COLO829 (cell line): ENCODE results near the gene ROBO1.
"Not testable (repeated sequence)": the region's sequence is repeated elsewhere in the genome, so short reads cannot be mapped to it uniquely, and the experiment has no call there.

Experiments used
- DNase-seq: peaks from one replicate; pipeline ENCODE4 v3.0.0; 2012; ENCODE audit warnings: low spot score

Gene ROBO1

DNA sequence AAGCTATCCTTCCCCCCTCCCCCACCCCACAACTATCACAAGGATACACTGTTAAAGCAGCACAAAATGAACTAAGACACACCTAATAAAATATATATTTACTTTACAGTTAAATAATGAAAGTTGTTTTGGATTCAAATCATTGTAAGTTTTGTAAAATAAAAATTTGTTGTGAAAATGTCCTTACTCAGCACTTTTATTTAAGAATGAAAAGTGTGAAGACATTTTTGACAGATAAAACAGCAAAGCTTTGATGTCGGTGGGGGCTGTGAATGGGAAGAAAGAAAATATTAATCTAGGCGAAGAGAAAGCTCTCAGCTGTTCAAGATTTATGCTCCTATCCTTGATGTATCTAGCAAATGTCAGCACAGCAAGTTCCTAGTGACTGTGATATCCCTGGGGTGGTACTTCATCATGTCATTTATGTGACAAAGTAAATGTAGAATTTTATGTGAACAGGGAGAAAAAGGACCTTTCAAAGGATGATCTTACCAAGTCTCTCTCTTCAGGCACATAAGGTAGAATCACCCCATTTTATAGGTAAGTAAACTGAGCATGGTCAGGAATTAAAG lies 216.4 kb downstream of the ROBO1 start:
- no peak for DNase-seq

DNA sequence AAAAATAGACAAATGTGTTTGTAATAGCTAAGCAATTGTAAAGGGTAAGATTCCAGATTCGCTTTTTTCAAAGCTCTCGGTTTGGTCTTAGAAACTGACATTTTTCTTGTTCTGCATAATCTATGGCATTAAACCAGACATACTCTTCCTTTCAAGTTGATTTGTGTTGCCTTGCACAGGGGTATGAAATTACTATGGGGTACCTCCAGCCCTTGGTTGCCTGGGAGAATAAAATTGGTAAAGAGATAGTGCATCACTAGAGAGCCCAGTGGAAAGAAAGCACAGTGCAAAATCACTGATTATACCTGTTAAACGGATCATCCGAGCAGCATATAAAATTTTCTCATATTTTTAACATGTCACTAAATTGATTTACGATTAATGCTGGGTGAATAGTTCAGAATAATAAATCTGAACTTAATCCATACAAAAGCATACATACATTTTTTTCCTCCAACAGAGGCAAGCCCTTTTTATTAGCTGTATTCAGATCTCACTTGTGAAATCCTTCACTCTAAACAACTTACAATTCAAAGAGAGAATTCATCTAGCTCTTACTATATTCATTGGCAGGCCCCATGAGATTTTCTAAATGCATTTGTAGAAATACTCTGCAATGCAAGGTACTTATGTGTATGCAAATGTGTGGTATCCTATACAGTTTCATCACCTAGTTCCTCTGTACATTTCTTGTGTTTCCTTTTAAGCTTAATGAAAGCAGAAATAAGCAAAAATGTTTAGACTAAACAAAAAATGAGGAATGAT lies 224.4 kb downstream of the ROBO1 start:
- DNase-seq: no peak

DNA sequence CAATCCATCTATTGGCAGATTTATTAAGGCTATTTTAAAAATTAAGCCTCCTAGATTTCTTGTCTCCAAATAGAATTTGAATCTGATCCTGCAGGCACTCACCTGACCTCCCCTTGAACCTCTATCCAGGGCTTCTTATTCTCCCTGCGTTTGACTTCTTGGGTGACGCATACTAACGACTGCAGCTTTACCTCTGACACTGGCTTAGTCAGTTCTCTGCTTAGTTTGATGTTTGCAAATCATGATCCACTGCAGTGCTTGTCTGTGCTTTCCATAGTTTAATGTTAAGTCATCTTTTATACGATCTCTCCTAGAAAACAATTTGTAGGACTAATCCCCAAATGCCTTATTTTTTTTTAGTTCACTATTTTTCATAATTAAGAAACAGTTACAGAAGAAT lies 233.1 kb downstream of the ROBO1 start:
- DNase-seq: no peak

DNA sequence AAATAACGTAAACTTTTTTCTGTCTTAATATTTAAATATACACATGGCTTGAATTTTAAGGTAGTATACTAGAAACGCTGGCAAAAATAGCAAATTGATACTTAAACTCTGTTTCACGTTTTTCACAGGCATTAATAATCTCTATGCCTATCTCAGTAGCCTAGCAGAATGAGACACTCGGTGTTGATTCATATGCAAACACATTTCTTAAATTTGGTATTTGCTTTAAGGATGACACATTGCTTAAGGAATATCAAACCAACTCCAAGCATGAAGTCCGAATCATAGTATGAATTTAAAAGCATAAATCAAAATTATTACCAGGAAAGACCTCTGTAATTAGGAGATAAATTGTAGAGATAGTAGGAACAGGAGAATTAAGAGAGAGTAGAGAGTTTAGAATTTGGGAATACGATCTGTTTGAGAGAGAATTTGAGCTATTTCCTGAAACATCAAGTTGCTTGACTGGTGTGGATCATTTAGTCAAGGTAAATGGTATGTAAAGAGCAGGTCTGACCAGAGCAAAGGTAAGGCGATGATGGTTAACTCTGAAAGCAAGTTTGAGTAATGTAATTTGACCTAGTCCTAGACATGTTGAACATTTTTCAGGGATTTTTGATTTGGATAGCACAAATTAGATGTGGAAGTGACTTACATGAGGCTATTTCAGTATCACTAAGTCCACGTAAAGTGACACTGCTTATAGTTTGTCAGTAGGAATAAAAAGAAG lies 236.1 kb downstream of the ROBO1 start:
- DNase-seq: no peak

DNA sequence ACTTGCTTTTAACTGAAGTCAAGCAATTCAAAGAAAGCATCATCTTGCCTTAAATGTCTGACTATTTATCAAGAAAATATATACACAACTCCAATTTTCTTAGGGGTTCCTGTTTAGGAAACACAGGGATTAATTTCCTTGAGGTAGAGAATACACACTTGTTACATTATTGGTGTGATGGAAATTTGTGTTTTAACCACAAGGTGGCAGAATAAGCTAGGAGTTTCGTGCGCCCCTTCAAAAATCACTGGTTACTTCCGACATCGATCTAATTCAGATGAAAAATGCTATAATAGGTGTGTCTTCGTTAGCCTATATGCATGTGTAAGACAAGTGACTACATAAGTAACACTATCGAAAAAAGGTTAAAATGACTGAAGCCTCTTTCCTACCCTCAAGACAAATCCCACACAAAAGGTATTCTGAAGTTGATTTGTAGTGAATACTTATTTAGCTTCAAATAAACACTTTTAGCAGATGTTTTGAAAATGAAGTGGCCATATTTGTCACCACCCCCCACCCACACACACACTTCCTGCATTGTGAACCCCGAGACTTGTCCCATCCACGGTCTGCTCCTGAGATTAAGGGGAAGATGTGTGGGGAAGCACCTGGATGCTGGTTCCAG lies 246.5 kb downstream of the ROBO1 start:
- DNase-seq: peak; percentile 57

DNA sequence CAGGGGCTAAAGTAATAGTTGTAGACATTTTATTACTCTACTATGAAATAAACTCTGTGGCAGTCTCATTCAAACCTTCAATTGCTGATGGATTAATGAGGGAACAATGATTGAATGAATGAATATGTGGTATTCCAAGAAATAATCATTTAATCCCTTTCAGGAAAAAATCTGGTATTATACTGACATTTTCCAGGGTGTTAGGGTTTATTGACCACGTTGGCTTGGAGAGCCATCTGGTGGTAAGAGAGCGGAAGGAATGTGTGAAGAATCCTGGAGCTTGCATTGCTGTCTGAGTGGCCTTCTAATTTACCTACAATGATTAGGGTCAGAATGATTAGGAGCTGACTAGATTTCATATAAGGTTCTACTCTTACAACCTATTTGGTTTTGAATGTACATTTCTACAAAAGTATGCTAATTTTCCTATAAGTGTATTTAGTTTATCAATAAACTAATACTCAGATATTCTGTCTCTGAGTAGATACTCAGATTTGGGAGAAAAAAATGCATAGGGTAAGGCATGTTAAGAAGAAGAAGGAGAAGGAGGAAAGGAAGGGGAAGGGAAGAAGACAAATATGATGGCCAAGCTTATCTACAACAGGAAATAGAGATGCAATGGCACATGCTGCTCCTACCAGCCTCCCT lies 249.9 kb downstream of the ROBO1 start:
- DNase-seq: peak; percentile 27

DNA sequence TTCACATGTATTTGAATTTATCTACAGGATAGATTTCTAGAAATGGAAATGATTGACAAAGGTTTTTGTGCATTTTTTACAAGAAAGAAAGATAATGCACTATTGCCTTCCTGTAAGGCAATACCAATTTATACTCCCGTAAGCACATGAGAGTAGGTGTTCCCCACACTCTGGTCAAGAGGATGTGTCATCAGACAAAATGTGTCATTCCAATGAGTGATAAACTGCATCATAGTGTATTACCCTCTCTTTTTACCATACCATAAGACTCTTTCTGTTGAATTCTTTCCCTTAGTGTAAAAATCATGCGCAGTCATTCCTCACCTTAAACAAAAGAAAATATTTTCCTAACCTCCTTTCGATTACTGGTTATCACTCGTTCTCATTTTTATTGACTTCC lies 251.0 kb downstream of the ROBO1 start:
- no peak for DNase-seq

DNA sequence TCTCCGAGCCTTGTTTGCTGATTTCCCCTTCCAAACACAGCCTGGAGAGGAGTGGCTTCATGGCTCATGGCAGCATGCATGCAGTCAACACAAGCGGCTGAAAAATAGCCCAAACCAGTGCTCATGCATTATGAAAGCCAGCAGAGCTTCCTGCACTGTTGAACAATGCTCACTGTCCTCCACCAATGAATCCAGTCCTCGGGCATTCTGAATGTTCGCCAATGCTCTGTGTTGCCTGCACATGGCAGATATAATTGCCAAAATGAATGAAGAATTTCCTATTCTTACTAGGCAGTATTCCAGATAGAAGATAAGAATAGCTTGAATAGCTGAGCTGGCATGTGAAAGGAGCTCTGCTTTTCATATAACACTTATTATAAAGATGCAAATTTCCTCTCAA lies 252.7 kb downstream of the ROBO1 start:
- DNase-seq: no peak

DNA sequence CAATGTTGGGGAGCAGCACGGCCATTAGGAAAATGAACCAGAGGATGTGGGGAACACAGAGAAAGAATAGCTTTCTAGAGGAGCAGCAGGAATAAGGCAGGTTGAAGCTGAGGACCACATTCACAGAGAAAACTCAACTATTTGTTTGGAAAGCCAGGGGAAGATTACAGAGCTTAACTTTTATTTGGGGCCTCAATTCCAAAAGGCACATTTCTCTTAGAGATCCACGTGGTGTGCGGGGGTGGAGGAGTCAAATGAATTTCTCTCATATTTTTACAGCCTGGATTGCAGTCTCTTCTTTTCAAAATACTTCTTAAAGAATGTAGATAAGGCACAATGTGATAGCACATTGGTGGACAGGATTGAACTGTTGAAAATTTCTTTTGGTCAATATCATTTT lies 253.7 kb downstream of the ROBO1 start:
- no peak for DNase-seq

DNA sequence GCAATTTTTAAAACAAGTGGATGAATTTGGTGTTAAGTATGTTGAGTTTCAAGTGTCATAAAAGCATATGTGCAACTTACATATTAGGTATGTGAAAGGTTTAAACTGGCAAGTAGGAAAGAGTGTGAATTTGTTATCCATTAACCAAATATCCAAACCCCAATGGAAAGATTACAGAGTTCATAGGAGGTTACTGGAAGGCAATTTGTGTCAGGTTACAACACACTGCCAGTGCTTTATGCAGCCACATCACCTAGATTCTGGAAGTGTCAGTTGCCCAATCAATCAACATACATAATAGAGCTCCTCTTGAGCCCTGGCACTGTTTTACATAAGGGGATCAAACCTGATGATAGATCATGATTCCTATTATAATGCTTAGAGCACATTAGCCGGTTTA lies 261.0 kb downstream of the ROBO1 start:
- DNase-seq: no peak

DNA sequence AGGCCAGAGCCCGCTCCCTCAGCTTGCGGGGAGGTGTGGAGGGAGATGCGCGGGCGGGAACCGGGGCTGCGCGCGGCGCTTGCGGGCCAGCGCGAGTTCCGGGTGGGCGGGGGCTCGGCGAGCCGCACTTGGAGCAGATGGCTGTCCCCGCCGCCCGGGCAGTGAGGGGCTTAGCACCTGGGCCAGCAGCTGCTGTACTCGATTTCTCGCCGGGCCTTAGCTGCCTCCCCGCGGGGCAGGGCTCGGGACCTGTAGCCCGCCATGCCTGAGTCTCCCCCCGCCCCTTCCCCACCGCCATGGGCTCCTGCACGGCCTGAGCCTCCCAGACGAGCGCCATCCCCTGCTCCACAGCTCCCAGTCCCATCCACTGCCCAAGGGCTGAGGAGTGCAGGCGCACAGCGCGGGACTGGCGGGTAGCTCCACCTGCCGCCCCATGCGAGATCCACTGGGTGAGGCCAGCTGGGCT lies 265.5 kb downstream of the ROBO1 start:
- DNase-seq: not testable (repeated sequence)

DNA sequence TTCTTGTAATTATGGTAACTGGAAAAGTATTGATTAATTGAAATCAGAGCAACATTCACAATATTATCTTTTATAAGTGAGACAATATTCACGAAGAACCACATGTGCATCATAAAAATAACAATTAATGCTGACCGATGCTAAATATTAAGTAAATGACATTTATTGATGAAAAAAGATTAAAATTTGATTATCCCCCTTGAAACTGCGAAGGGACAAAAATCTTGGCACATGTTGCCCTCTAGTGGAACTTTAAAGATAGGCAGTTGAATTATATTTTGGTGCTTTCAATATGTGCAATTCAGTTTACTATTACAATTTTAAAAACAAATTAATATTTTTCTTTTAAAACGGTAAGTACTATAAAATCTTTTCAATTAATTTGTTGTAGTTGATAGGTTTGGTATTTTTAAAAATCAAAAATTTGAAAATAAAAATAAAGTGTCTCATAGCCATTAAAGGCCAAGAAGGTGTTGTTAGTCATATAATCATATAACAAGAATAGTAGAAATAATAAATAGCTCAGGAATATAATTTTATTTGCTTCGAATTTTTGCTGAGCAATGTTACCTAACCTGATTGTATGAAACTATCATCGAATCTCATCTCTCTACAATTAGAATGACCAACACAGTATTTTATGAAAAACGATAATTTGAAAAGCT lies 270.2 kb downstream of the ROBO1 start:
- DNase-seq: no peak

DNA sequence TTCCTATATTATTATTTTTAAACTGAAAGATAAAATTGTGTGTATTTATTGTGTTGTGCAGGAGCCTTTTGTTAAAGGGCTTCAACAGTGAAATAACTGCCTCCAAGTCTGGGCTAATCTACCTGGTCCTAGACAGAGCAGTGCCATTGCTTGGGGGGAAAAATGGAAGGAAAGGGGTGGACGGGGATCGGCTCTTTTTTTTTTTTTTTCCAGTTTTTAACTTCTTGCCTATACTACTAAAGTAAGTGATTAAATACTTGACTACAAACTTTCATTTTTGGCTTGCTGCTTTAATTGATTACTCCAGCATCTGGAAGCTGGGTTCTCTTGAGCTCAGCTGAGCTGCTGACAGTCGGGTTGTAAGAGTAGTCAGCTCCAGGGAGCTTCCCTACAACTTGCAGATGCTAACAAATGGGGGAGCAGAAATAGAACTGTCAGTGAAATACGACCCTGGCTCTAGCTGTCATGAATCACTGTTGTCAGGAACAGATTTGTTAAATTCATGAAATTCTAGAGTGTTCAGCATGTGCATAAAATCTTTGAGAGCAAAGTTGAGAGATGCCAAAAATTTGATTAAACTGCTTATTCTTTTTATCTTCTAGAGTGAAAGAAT lies 276.7 kb downstream of the ROBO1 start:
- DNase-seq: no peak

DNA sequence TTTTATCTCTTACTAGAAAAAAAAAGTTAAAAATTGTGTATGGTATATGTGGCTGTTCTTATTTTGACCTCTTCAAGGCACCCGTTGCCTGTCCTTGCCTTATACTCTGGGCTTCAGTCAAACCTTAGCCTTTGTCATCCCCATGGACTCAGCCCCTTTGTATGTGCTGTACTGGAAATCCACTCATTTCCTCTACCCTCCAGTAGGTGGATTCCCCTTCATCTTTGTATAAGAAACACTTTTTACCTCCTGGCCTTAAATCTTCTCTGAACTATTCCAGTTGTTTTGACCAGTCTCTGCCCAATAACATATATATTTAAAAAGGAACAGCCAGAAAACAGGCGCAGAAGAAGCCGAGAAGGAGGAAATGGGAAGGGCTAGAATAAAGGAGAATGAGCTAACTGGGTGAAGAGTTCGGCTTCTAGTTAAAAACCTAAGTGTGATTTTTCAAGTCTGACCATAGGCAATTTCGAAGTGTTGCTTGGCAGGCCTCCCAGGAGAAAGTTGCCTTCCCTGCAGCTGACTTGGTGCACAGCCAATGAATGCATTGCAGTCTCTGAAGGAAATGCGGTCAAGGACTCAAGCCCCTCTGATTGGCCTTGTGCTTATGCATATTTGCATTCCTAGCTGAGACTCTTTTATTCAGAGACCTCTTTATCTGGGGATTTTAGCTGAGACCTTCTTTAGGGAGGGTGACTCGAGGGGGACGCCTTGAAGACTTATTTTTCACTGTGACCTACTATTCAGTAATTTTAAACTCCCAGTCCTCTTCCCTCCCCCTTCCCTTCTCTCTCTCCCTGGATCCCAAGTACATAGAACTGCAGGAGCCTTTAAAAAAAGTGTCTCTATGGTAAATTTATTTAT lies 277.4 kb downstream of the ROBO1 start:
- no peak for DNase-seq

DNA sequence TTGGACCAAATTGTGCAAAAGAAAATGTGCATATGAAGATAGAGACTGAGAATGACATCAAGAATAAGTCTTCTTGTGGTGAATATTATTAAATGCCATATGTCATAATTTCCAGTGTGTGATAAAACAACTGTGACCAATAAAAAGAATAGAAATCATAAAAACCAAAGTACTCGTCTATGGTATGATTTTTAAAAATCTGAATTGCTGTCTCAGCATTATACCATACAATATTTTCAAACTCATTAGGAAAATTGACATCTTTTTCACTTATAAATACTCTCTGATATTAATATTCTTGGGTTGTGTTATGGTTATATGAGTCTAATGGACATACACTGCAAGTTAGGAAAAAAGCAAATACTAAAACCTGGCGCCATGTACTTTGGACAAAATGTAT lies 279.4 kb downstream of the ROBO1 start:
- no peak for DNase-seq

DNA sequence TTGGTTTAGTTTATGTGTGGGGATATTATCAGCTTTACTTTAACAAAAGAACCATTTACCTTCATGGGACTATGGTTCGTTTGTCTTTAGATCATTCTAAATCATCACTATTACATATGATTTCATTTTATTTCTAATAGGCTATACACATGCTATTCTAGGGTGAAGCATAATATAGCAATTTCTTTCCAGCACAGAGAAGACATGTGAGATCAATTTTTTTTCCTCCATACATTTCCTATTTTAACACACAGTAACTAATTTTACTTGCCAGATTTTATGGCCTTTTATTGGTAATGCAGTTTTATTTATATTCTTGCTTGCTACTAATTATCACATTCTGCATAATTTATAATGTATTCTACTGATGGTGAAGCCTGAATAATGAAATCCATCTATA lies 287.1 kb downstream of the ROBO1 start:
- no peak for DNase-seq

DNA sequence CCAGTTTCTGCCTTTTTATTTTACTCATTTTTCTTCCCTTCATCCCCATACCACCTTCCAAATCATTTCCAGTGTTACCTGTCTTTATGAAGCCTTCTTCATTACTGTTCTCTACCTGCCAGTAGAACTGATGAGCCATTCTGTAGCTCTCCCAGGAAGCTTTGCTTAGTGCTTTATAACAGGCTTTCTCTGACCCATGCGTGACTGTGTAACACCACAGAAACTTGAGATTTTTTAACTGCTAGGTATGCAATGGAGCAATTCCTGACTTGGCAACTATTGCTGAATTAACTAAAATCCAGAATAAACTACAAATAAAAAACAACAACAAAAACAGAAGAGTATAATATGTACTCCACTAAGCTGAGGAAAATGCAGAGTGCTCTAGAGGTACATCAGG lies 289.2 kb downstream of the ROBO1 start:
- no peak for DNase-seq

DNA sequence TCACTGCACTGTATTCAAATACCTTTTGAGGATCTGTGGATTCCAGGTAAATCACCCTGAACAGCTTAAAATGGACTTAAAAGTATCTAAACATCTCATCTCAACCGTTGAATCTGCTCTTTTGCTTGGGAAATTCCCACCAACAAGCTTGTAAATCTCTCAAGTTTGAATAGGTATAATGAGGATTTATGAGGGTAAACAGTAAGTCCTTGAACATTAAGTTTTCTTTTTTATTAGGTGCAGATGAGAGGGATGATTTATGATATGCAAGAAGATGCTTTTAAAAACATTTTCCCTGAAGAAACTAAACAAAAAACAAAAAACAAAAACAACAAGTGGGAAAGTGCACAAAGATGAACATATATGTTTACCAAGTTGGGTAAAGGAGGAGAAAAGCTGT lies 290.6 kb downstream of the ROBO1 start:
- DNase-seq: no peak

DNA sequence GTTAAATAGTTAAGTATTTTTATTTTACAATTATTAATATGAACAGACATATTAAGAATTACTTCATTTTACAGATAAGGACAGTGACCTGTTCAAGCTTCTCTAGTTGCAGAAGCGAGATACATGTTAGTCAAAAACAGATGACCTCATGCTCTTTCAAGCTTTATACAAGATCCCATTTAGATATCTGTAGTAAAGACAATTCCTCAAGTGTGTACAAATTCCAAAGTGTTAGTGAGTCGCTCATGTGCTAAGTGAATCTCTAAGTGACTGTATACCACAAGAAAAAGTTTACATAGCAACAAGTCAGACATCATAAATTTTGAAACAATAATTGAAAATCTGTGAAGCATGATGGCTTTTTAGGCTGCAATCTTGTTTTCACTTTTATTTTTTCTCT lies 293.8 kb downstream of the ROBO1 start:
- no peak for DNase-seq

DNA sequence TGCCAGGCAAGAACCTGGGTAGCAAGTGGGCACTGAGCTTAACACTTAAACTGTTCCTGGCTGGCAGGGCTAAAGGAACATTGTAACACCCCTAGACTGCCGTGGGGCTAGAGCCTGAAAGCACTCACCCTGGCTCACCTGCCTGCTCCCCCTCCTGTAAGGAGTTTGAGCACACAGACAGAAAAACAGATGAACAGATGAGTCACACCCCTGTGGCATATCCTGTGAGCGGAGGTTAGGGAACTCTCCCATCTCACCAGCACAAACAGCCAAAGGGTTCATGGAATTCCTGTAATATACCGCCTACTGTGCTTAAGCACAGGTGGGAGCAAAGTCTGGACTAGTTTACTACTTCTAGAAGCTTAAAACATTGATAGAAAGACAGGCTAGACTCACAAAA lies 300.1 kb downstream of the ROBO1 start:
- DNase-seq: peak; percentile 3
